ENCODE results near the gene VIPR1. TPM values are rescaled to one million over a fixed set of nuclear protein-coding genes. Genes with fewer than 3 reads are reported as not detected.

Gene VIPR1
- total RNA-seq (10 to 100 TPM in 2 of 4 donors, 1 to 10 TPM in 2; 4.9 to 12.8 (median 8.6) TPM), polyA plus RNA-seq (10.2 TPM)
- long read RNA-seq, donor 1, partial matches to known transcripts: 6 of 18 reads
- long read RNA-seq, donor 1, other reads (novel, unspliced or antisense): 7 of 18 reads
- long read RNA-seq, donor 2, partial matches to known transcripts: 0 of 2 reads
- long read RNA-seq, donor 2, other reads (novel, unspliced or antisense): 2 of 2 reads
- long read RNA-seq, donor 3, partial matches to known transcripts: 1 of 4 reads
- long read RNA-seq, donor 3, other reads (novel, unspliced or antisense): 3 of 4 reads
- long read RNA-seq, donor 4, partial matches to known transcripts: 1 of 7 reads
- long read RNA-seq, donor 4, other reads (novel, unspliced or antisense): 4 of 7 reads

DNA sequence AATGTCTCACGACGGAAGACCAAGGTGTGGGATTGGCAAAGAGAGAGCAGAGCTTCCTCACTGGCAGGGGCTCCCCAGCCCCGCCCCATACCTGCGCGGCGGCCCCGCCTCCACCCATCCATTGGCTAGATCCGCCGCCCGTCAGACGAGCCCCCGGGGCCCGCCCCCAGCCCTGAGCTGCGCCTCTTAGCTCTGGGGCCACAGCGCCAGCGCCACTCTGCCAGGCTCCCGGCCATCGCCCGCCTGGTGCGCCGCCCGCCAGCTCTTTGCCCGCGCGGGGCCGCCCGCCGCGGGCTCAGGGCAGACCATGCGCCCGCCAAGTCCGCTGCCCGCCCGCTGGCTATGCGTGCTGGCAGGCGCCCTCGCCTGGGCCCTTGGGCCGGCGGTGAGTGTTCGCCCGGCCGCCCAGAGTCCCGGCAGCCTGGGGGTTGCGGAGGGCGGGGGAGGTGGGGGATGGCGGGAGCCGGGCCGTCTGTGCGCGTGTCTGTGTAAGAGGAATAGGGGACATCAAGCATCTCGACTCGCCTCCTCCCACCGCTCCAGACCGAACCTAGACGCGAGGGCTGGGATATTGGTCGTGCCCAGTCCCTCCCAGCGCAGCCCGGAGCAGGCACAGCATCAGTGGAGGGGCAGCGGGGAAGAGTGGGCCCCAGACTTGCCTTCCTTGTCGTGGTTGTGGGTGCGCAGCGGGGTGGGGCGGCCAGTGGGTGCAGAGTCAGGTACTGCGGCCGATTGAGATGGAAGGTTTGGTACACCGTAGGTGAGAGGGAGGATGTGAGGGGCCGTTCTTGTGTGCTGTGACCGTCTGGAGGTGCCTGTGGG is at the start of gene VIPR1:
Gene VIPR1 (plus strand): TSS at position 215 of the 822 bp plus-strand sequence. CDS start 93 bp downstream, at position 308.
- peak within 1 kb of the TSS; percentile 54 for H3K4me3 ChIP-seq (ENCODE audit: low read length)
- 7% methylated on average over 69 of the region's 69 CpGs for WGBS
- ATAC-seq: peak; percentile 89 to 91
- peak; percentile 70 to 92 (median 88) for DNase-seq
- intact Hi-C loops (cut with DNase I): loop anchor here (5.0 kb wide), 2 partner anchors 35 to 40 kb away; no protein-coding TSS in a partner anchor
- H3K9me3 ChIP-seq (ENCODE audit: control insufficient read depth, low read length): no peaks in the 10 kb centered on the region
- no peaks in the 10 kb centered on the region for H3K27me3 ChIP-seq (ENCODE audit: control insufficient read depth, insufficient read depth)
- H3K27ac ChIP-seq (ENCODE audit: low read length): no peak within 1 kb of the TSS
- H3K4me1 ChIP-seq (ENCODE audit: control insufficient read depth, insufficient read depth, low read length): peaks cover 3% of the 10 kb centered on the region

GRCh38 chr3:42456211-42456610 is 46.2 kb upstream of the VIPR1 start:
- H3K4me1 ChIP-seq (ENCODE audit: control insufficient read depth, insufficient read depth, low read length): peaks cover 5% of the 10 kb centered on the region
- no peaks in the 10 kb centered on the region for H3K27me3 ChIP-seq (ENCODE audit: control insufficient read depth, insufficient read depth)
- ATAC-seq (no peak), DNase-seq (no peak)
- intact Hi-C loops (cut with DNase I): no loop called here
- no peak overlapping the region for H3K27ac ChIP-seq (ENCODE audit: low read length)
- H3K4me3 ChIP-seq (ENCODE audit: low read length): no peak overlapping the region
- no peaks in the 10 kb centered on the region for H3K9me3 ChIP-seq (ENCODE audit: control insufficient read depth, low read length)

DNA sequence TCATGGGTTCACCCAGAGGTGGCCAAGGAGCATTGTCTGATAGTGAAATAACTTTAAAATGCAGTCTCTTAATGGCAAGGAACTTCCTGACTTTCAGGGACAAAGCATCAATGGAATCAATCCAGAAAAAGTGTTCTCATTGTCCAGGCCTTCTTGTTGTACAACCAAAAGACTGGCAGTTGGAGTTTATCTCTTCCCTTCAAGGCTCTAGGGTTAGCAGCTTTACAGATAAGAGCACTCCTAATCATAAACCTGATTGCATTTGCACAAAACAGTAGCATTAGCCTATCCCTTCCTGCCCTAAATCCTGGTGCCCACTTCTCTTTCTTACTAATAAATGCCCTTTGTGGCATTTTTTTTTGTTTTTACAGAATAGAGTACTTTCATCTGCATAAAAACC is 43.3 kb upstream of the VIPR1 start:
- H3K9me3 ChIP-seq (ENCODE audit: control insufficient read depth, low read length): no peaks in the 10 kb centered on the region
- intact Hi-C loops (cut with DNase I): no loop called here
- ATAC-seq (peak in 1 of 2 donors; percentile 37), DNase-seq (no peak)
- H3K4me3 ChIP-seq (ENCODE audit: low read length): no peak overlapping the region
- H3K27ac ChIP-seq (ENCODE audit: low read length): no peak overlapping the region
- no peaks in the 10 kb centered on the region for H3K27me3 ChIP-seq (ENCODE audit: control insufficient read depth, insufficient read depth)
- no peaks in the 10 kb centered on the region for H3K4me1 ChIP-seq (ENCODE audit: control insufficient read depth, insufficient read depth, low read length)

- DNase-seq: no peak
- intact Hi-C loops (cut with DNase I): no loop called here
- 87% methylated on average over 2 of the region's 2 CpGs for WGBS
- H3K27ac ChIP-seq (ENCODE audit: low read length): no peak overlapping the region
- H3K9me3 ChIP-seq (ENCODE audit: control insufficient read depth, low read length): no peaks in the 10 kb centered on the region
- H3K4me1 ChIP-seq (ENCODE audit: control insufficient read depth, insufficient read depth, low read length): no peaks in the 10 kb centered on the region
- H3K4me3 ChIP-seq (ENCODE audit: low read length): no peak overlapping the region
- no peaks in the 10 kb centered on the region for H3K27me3 ChIP-seq (ENCODE audit: control insufficient read depth, insufficient read depth)
- no peak for ATAC-seq
Measured at GRCh38 chr3:42461762-42462161, 40.7 kb upstream of the VIPR1 start.

- Histone ChIP-seq H3K9me3 (ENCODE audit: control insufficient read depth, low read length) (no peaks in the 10 kb centered on the region), H3K4me3 (ENCODE audit: low read length) (no peak overlapping the region), H3K4me1 (ENCODE audit: control insufficient read depth, insufficient read depth, low read length) (no peaks in the 10 kb centered on the region), H3K27ac (ENCODE audit: low read length) (no peak overlapping the region), H3K27me3 (ENCODE audit: control insufficient read depth, insufficient read depth) (no peaks in the 10 kb centered on the region)
- 72% methylated on average over 1 of the region's 1 CpG for WGBS
- intact Hi-C loops (cut with DNase I): no loop called here
- ATAC-seq (no peak), DNase-seq (no peak)
Measured at GRCh38 chr3:42463093-42463492, 39.4 kb upstream of the VIPR1 start.

DNA sequence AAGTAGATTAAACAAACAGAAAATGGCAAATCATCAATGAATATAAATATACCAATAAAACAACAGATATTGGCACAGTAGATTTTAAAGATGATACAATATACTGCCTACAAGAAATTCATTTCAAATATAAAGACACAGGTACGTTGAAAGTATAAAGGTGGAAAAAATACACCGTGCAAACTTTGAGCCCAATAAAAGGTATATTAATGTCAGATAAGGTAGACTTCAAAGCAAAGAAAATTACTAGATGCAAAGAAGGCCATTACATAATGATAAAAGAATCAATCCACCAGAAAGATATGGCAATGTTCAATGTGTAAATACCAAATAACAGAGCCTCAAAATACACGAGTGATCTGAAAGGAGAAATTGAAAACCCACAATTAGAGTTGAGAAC is 34.3 kb upstream of the VIPR1 start:
- H3K27ac ChIP-seq (ENCODE audit: low read length): no peak overlapping the region
- 90% methylated on average over 3 of the region's 3 CpGs for WGBS
- peaks cover 2% of the 10 kb centered on the region for H3K4me1 ChIP-seq (ENCODE audit: control insufficient read depth, insufficient read depth, low read length)
- no peaks in the 10 kb centered on the region for H3K27me3 ChIP-seq (ENCODE audit: control insufficient read depth, insufficient read depth)
- DNase-seq: no peak
- intact Hi-C loops (cut with DNase I): no loop called here
- H3K4me3 ChIP-seq (ENCODE audit: low read length): no peak overlapping the region
- no peaks in the 10 kb centered on the region for H3K9me3 ChIP-seq (ENCODE audit: control insufficient read depth, low read length)
- no peak for ATAC-seq

DNA sequence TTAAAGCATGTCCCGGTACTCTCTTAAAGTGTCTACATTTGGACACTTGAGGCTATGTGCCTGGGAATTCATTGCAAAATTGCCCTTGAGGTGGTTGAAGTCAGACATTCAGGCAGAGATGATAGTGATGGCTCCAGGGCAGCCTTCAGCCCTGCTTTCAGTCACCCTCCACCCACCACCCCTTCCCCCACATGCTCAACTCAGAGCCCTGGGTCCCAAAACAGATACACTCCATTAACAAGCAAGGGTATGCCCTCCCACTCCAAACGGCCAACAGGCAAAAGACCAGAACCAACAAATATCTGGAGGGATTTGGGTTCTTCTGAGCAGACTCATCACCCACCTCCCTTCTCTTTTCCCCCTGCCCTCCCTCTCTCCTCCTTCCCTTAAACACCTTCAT is 29.9 kb upstream of the VIPR1 start:
- intact Hi-C loops (cut with DNase I): no loop called here
- H3K4me3 ChIP-seq (ENCODE audit: low read length): no peak overlapping the region
- ATAC-seq: no peak

GRCh38 chr3:42473083-42473932 is 29.1 kb upstream of the VIPR1 start:
- intact Hi-C loops (cut with DNase I): no loop called here
- 23% methylated on average over 10 of the region's 10 CpGs for WGBS
- ATAC-seq: peak; percentile 61 to 78
- Histone ChIP-seq H3K9me3 (ENCODE audit: control insufficient read depth, low read length) (no peaks in the 10 kb centered on the region), H3K4me1 (ENCODE audit: control insufficient read depth, insufficient read depth, low read length) (peaks cover 5% of the 10 kb centered on the region), H3K4me3 (ENCODE audit: low read length) (no peak overlapping the region), H3K27ac (ENCODE audit: low read length) (no peak overlapping the region), H3K27me3 (ENCODE audit: control insufficient read depth, insufficient read depth) (no peaks in the 10 kb centered on the region)
- DNase-seq: peak; percentile 33 to 74 (median 56)

More for the DNA sequence above, 29.9 kb upstream of the VIPR1 start:
- 74% methylated on average over 2 of the region's 2 CpGs for WGBS
- Histone ChIP-seq H3K4me1 (ENCODE audit: control insufficient read depth, insufficient read depth, low read length) (peaks cover 5% of the 10 kb centered on the region), H3K27ac (ENCODE audit: low read length) (no peak overlapping the region), H3K9me3 (ENCODE audit: control insufficient read depth, low read length) (no peaks in the 10 kb centered on the region), H3K27me3 (ENCODE audit: control insufficient read depth, insufficient read depth) (no peaks in the 10 kb centered on the region)
- DNase-seq: no peak

GRCh38 chr3:42476225-42477125 is 26.0 kb upstream of the VIPR1 start:
- WGBS: 71% methylated on average over 8 of the region's 8 CpGs
- intact Hi-C loops (cut with DNase I): no loop called here

GRCh38 chr3:42477696-42478095 is 24.7 kb upstream of the VIPR1 start:
- intact Hi-C loops (cut with DNase I): no loop called here
- H3K27me3 ChIP-seq (ENCODE audit: control insufficient read depth, insufficient read depth): no peaks in the 10 kb centered on the region
- no peak overlapping the region for H3K27ac ChIP-seq (ENCODE audit: low read length)
- H3K4me1 ChIP-seq (ENCODE audit: control insufficient read depth, insufficient read depth, low read length): peaks cover 5% of the 10 kb centered on the region
- DNase-seq: no peak
- ATAC-seq: no peak
- peaks cover 2% of the 10 kb centered on the region for H3K9me3 ChIP-seq (ENCODE audit: control insufficient read depth, low read length)
- WGBS: 80% methylated on average over 2 of the region's 2 CpGs
- no peak overlapping the region for H3K4me3 ChIP-seq (ENCODE audit: low read length)

More at GRCh38 chr3:42476225-42477125, 26.0 kb upstream of the VIPR1 start:
- DNase-seq (peak in 1 of 3 donors; percentile 64), ATAC-seq (peak; percentile 22 to 66)
- H3K27ac ChIP-seq (ENCODE audit: low read length): no peak overlapping the region
- no peak overlapping the region for H3K4me3 ChIP-seq (ENCODE audit: low read length)
- peaks cover 5% of the 10 kb centered on the region for H3K4me1 ChIP-seq (ENCODE audit: control insufficient read depth, insufficient read depth, low read length)
- peaks cover 2% of the 10 kb centered on the region for H3K9me3 ChIP-seq (ENCODE audit: control insufficient read depth, low read length)
- no peaks in the 10 kb centered on the region for H3K27me3 ChIP-seq (ENCODE audit: control insufficient read depth, insufficient read depth)
